OCI-LY1 (cell line): ENCODE data around the gene CTIF.

Source experiments
- EZH2 ChIP-seq: fragments of 200-600 bp; sonication (generic), shearing (Covaris generic); IDR thresholded peaks from 2 replicates; pipeline ENCODE4 v1.8.0; 2017; ENCODE audit warnings: borderline replicate concordance, mixed run types, mild to moderate bottlenecking, antibody characterized with exemption, low read length, moderate library complexity, mixed read lengths
- TF ChIP-seq, protein P1 (sequence below): fragments of 200-600 bp; sonication (generic), shearing (Covaris generic); IDR thresholded peaks from 2 replicates; pipeline ENCODE4 v1.5.1; 2017; ENCODE audit warnings: mild to moderate bottlenecking, antibody characterized with exemption, low read length, moderate library complexity, mixed read lengths

DNA sequence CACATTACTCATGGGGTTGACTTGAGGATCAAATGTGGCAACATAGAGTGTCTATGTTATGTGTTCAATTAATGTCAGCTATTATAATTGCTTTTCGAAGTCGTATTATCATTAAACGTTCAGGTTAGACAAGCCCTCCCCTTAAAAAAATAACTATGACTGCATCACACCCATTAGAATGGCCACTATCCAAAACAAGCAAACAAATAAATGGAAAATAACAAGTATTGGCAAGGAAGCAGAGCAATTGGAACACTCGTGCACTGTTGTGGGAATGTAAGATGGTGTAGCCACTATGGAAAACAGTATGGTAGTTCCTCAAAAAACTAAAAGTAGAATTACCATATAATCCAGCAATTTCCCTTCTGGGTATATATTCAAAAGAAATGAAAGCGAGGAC is 10.0 kb upstream of the CTIF start:
- TF ChIP-seq, protein P1, sequence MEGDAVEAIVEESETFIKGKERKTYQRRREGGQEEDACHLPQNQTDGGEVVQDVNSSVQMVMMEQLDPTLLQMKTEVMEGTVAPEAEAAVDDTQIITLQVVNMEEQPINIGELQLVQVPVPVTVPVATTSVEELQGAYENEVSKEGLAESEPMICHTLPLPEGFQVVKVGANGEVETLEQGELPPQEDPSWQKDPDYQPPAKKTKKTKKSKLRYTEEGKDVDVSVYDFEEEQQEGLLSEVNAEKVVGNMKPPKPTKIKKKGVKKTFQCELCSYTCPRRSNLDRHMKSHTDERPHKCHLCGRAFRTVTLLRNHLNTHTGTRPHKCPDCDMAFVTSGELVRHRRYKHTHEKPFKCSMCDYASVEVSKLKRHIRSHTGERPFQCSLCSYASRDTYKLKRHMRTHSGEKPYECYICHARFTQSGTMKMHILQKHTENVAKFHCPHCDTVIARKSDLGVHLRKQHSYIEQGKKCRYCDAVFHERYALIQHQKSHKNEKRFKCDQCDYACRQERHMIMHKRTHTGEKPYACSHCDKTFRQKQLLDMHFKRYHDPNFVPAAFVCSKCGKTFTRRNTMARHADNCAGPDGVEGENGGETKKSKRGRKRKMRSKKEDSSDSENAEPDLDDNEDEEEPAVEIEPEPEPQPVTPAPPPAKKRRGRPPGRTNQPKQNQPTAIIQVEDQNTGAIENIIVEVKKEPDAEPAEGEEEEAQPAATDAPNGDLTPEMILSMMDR = no peak
- no peak for TF ChIP-seq EZH2
